GM12891 (cell line): ENCODE data around the gene CATSPERD.

Experiments used
- PAX5 ChIP-seq: IDR thresholded peaks from 2 replicates; pipeline ENCODE4 v1.6.1; 2011; ENCODE audit warnings: low read length, moderate library complexity, mild to moderate bottlenecking; ENCODE audit not compliant: insufficient read depth, severe bottlenecking
- POLR2A ChIP-seq: IDR thresholded peaks from 2 replicates; pipeline ENCODE4 v1.6.1; 2011; ENCODE audit warnings: low read depth, low read length, control low read depth
- POLR2AphosphoS5 ChIP-seq: IDR thresholded peaks from 2 replicates; pipeline ENCODE4 v1.6.1; 2011; ENCODE audit warnings: low read depth, low read length, control low read depth
- POU2F2 ChIP-seq: IDR thresholded peaks from 2 replicates; pipeline ENCODE4 v1.6.1; 2011; ENCODE audit warnings: low read depth, mild to moderate bottlenecking, control low read depth, low read length, moderate library complexity
- SPI1 ChIP-seq: IDR thresholded peaks from 2 replicates; pipeline ENCODE4 v1.6.1; 2011; ENCODE audit warnings: low read depth, low read length, control low read depth
- TAF1 ChIP-seq: IDR thresholded peaks from 2 replicates; pipeline ENCODE4 v1.6.1; 2011; ENCODE audit warnings: low read depth, low read length, control low read depth

GRCh38 chr19:5695649-5696195 is 24.7 kb upstream of the CATSPERD start:
- TF ChIP-seq POLR2A (no peak; the same call in 1 of the 2 replicates), TAF1 (no peak), POLR2AphosphoS5 (no peak; the same call in 1 of the 2 replicates), SPI1 (no peak), PAX5 (no peak), POU2F2 (no peak)
